Right lobe of liver (tissue), 4 donors: ENCODE results near the gene SLC28A2.
"Not testable (repeated sequence)": the region's sequence is repeated elsewhere in the genome, so short reads cannot be mapped to it uniquely, and the experiment has no call there.

Experiments used
- POLR2A ChIP-seq: fragments of 450-650 bp; IDR thresholded peaks from one replicate; pipeline ENCODE4 v1.6.1; 2017; ENCODE audit warnings: antibody characterized with exemption, mild to moderate bottlenecking
- TF ChIP-seq, protein P1 (sequence below), 4 donors: fragments of 200-600 bp in 3 of 4; fragments of 450-650 bp in 1 of 4; IDR thresholded peaks; one replicate each; pipeline versions ENCODE4 v1.5.1 to v1.8.0; 2016 to 2022; ENCODE audit warnings: antibody characterized with exemption in 4 of 4, mild to moderate bottlenecking in 2 of 4
- donor health status: DM: no; HTN: no; CAD: no.
- donor health status: DM: no; HTN: no; CAD: no.
- donor health status: DM: no; HTN: yes; CAD: no.

DNA sequence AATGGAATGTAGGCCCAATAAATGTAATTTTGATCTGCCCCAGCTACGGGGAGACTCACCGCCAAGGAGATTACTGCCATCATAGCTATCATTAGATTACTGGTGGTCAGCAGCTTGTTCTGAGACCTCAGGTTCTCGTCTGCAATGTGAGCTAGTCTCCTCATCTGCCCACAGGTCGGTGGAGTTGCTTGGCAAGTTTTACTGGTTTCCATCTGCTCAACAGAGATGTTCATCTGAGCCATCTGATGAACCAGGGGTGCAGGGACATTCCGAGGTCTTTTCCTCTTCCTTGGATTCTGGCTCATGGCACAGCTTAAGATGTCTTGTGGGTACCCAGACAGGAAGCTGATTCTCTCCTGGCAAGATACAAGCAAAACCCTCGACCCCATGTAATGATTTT is 15.2 kb upstream of the SLC28A2 start:
- TF ChIP-seq, protein P1, sequence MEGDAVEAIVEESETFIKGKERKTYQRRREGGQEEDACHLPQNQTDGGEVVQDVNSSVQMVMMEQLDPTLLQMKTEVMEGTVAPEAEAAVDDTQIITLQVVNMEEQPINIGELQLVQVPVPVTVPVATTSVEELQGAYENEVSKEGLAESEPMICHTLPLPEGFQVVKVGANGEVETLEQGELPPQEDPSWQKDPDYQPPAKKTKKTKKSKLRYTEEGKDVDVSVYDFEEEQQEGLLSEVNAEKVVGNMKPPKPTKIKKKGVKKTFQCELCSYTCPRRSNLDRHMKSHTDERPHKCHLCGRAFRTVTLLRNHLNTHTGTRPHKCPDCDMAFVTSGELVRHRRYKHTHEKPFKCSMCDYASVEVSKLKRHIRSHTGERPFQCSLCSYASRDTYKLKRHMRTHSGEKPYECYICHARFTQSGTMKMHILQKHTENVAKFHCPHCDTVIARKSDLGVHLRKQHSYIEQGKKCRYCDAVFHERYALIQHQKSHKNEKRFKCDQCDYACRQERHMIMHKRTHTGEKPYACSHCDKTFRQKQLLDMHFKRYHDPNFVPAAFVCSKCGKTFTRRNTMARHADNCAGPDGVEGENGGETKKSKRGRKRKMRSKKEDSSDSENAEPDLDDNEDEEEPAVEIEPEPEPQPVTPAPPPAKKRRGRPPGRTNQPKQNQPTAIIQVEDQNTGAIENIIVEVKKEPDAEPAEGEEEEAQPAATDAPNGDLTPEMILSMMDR (IDR thresholded peaks at IDR 0.05) = not testable (repeated sequence)
- not testable (repeated sequence) for TF ChIP-seq POLR2A
